ENCODE measurements around the gene WBP11.

Gene WBP11

DNA sequence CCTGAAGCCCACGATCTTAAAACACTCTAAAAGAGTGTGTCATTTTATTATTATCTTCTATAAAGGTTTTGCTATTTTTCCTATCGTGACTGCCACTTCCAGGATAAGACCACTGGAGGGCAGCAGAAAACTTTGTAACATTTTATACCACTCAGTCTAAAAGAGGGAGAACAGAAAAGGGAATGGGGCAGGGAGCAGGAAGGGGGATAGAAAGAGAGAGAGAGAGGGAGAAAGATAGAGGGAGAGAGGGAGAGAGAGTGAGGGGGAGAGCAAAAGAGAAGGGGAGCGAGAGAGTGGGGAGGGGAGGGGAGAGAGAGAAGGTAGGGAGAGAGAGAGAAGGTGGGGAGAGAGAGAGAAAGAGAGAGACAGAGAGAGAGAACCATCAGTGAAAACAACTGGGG is 42.1 kb upstream of the WBP11 start:
- H3K4me3 ChIP-seq (ENCODE audit: control insufficient read depth, low read depth, low read length) = no peak overlapping the region
- no peak for DNase-seq (ENCODE audit: low read depth)
- peak; percentile 67 for TF ChIP-seq CTCF (IDR thresholded peaks at IDR 0.05; ENCODE audit: control insufficient read depth, insufficient read depth, low read depth, low read length, missing control alignments)

- H3K4me3 ChIP-seq (ENCODE audit: control insufficient read depth, low read depth, low read length) = no peak overlapping the region
- no peak for TF ChIP-seq CTCF (IDR thresholded peaks at IDR 0.05; ENCODE audit: control insufficient read depth, insufficient read depth, low read depth, low read length, missing control alignments)
- DNase-seq (ENCODE audit: low read depth) = no peak
Measured at GRCh38 chr12:14844401-14844800, 41.1 kb upstream of the WBP11 start.

GRCh38 chr12:14843425-14843887 is 40.2 kb upstream of the WBP11 start, which contains the start of gene ART4:
TSS of gene ART4 (minus strand) at chr12:14843526. CDS start at chr12:14843113, 413 bp downstream.
- TF ChIP-seq CTCF (IDR thresholded peaks at IDR 0.05; ENCODE audit: control insufficient read depth, insufficient read depth, low read depth, low read length, missing control alignments) = no peak
- H3K4me3 ChIP-seq (ENCODE audit: control insufficient read depth, low read depth, low read length) = no peak within 1 kb of the TSS
- no peak for DNase-seq (ENCODE audit: low read depth)

DNA sequence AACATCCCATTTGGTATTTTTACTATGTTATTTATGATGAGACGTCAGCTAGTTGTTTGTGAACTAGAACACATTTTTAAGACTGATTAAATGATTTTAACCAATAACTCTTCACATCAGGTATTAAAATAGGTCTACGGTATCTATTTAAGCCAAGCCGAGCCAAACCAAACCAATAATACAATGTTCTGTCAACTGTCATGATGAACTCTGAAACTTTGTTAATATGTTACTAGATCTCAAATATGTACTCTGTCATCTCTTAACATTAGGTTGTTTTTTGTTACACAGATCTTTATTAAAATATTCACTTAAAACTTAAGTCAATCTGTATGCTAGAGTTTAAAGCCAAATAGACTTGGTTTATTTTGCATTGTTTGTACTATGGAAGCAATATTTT is 39.0 kb upstream of the WBP11 start:
- H3K4me3 ChIP-seq (ENCODE audit: control insufficient read depth, low read depth, low read length) = no peak overlapping the region
- no peak for DNase-seq (ENCODE audit: low read depth)
- no peak for TF ChIP-seq CTCF (IDR thresholded peaks at IDR 0.05; ENCODE audit: control insufficient read depth, insufficient read depth, low read depth, low read length, missing control alignments)

DNA sequence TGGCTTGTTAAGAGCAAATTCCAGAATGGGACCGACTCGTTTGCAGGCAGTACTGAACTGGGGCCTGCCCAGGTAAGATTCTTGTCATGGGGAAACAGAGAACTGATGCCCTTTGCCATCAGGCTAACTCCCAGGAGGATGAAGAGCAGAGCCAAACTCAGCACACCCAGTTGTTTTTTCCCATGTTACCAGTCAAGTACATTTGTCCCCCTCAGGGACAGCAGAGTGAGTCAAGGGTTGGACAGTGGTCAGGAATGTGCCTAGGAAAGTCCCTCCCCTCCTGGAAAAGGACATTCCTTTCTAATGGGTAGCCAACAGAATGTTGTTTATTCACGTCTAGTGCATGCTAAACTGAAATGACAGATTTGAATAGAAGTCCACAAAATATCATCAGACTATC is 38.5 kb upstream of the WBP11 start:
- no peak for DNase-seq (ENCODE audit: low read depth)
- no peak overlapping the region for H3K4me3 ChIP-seq (ENCODE audit: control insufficient read depth, low read depth, low read length)
- TF ChIP-seq CTCF (IDR thresholded peaks at IDR 0.05; ENCODE audit: control insufficient read depth, insufficient read depth, low read depth, low read length, missing control alignments) = no peak

DNA sequence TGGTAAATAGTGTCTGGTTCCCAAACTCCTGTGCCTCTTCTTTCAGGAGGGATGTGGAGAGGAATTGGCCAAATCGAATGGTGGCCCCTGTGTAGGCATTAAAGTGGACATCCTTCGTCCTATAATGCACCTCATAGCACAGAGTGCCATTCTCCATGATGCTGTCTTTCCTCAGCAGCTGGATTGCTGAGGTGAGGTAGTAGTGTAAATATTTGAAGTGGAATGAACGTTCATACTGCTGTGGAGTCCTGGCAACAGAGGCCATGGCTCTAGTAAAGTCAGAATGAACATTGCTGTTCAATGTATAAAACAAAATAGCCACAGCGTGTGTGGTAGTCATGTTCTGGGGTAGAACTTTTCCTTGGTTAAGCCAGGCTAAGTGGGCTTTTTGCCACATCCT is 37.3 kb upstream of the WBP11 start:
- no peak for TF ChIP-seq CTCF (IDR thresholded peaks at IDR 0.05; ENCODE audit: control insufficient read depth, insufficient read depth, low read depth, low read length, missing control alignments)
- H3K4me3 ChIP-seq (ENCODE audit: control insufficient read depth, low read depth, low read length) = no peak overlapping the region
- DNase-seq (ENCODE audit: low read depth) = no peak

- TF ChIP-seq CTCF (IDR thresholded peaks at IDR 0.05; ENCODE audit: control insufficient read depth, insufficient read depth, low read depth, low read length, missing control alignments) = no peak
- H3K4me3 ChIP-seq (ENCODE audit: control insufficient read depth, low read depth, low read length) = no peak overlapping the region
- no peak for DNase-seq (ENCODE audit: low read depth)
Measured at GRCh38 chr12:14839262-14839661, 36.0 kb upstream of the WBP11 start.

All from AG09309 (cell line).